Activated CD4-positive, alpha-beta T cell treated with anti-CD3 and anti-CD28 coated beads, Interleukin-2, Interleukin-6, amounts not matched to agents 100 ng/mL and 50 ng/mL, durations not matched to agents 16 hours and 8 hours (primary cell): ENCODE results near the gene SVOP.

Experiments used
- DNase-seq: peaks from one replicate; pipeline ENCODE4 v3.0.0-alpha.2; 2020

The SVOP gene

GRCh38 chr12:108928695-108929094 is 92.2 kb downstream of the SVOP start:
- no peak for DNase-seq

- DNase-seq = no peak
These were observed 98.0 kb downstream of the SVOP start for GRCh38 chr12:108922918-108923317.

- no peak for DNase-seq
These were observed 98.9 kb downstream of the SVOP start for GRCh38 chr12:108921946-108922345.

GRCh38 chr12:108918960-108919642 is 101.8 kb downstream of the SVOP start:
- DNase-seq = no peak

- no peak for DNase-seq
These were observed 102.7 kb downstream of the SVOP start for GRCh38 chr12:108918206-108918605.

GRCh38 chr12:108916336-108916735 is 104.5 kb downstream of the SVOP start:
- no peak for DNase-seq

GRCh38 chr12:108915632-108916133 is 105.2 kb downstream of the SVOP start:
- no peak for DNase-seq

GRCh38 chr12:108914121-108914531 is 106.7 kb downstream of the SVOP start:
- no peak for DNase-seq

GRCh38 chr12:108912361-108912760 is 108.5 kb downstream of the SVOP start:
- no peak for DNase-seq

- DNase-seq = no peak
These were observed 109.0 kb downstream of the SVOP start for GRCh38 chr12:108911915-108912314.

GRCh38 chr12:108910336-108910735 is 110.5 kb downstream of the SVOP start:
- no peak for DNase-seq

- DNase-seq = no peak
These were observed 113.0 kb downstream of the SVOP start for GRCh38 chr12:108907839-108908351.

GRCh38 chr12:108906971-108907370 is 113.9 kb downstream of the SVOP start:
- DNase-seq = no peak

GRCh38 chr12:108905725-108906124 is 115.1 kb downstream of the SVOP start:
- no peak for DNase-seq

- no peak for DNase-seq
These were observed 121.7 kb downstream of the SVOP start for GRCh38 chr12:108899145-108899544.

GRCh38 chr12:108896817-108897216 is 124.1 kb downstream of the SVOP start:
- DNase-seq = no peak

GRCh38 chr12:108896336-108896735 is 124.5 kb downstream of the SVOP start:
- DNase-seq = no peak

GRCh38 chr12:108895220-108895802 is 125.6 kb downstream of the SVOP start:
- no peak for DNase-seq

GRCh38 chr12:108890208-108890607 is 130.7 kb downstream of the SVOP start:
- DNase-seq = no peak

GRCh38 chr12:108888031-108888430 is 132.8 kb downstream of the SVOP start:
- DNase-seq = no peak

- no peak for DNase-seq
These were observed 133.8 kb downstream of the SVOP start for GRCh38 chr12:108886873-108887629.

GRCh38 chr12:108884116-108885012 is 136.5 kb downstream of the SVOP start:
- peak; percentile 76 for DNase-seq

- DNase-seq = no peak
These were observed 138.9 kb downstream of the SVOP start for GRCh38 chr12:108881953-108882352.
